Activated T-cell treated with anti-CD3 and anti-CD28 coated beads, Interleukin-2, amount 50 U/mL, for 72 hours (primary cell): Measurements from ENCODE around the gene SRRM2. TPM values are rescaled to one million over a fixed set of nuclear protein-coding genes. Genes with fewer than 3 reads are reported as not detected.
A peak's percentile ranks its signal among the peaks of the same experiment; 100 is the strongest.
"Not testable (repeated sequence)": the region's sequence is repeated elsewhere in the genome, so short reads cannot be mapped to it uniquely, and the experiment has no call there.

Experiments used
- ATAC-seq, 2 donors: fragments of 150-1000 bp; cut with Tn5 transposase; replicated peaks in 1 of 2; 2 replicates each; pipeline ENCODE4 v1.10.0; 2021; ENCODE audit warnings: moderate library complexity in 2 of 2, mild to moderate bottlenecking in 1 of 2
- DNase-seq, 2 donors: peaks; one replicate each; pipeline ENCODE4 v3.0.0; 2021 to 2022; ENCODE audit warnings: mixed read lengths in 1 of 2
- H3K27ac Mint-ChIP-seq: one replicate; pipeline ENCODE4 v1.8.0; 2022; ENCODE audit warnings: mild to moderate bottlenecking, moderate library complexity, mixed read lengths
- H3K27me3 Mint-ChIP-seq: one replicate; pipeline ENCODE4 v1.8.0; 2022; ENCODE audit warnings: low read depth, mixed read lengths
- H3K36me3 Mint-ChIP-seq, 2 donors: one replicate each; pipeline ENCODE4 v1.8.0; 2022; ENCODE audit warnings: mixed read lengths in 2 of 2, mild to moderate bottlenecking in 1 of 2; ENCODE audit not compliant: insufficient read depth in 2 of 2
- H3K4me1 Mint-ChIP-seq: one replicate; pipeline ENCODE4 v1.8.0; 2022; ENCODE audit warnings: low read depth, mixed read lengths
- H3K4me3 Mint-ChIP-seq, 2 donors: one replicate each; pipeline ENCODE4 v1.8.0; 2022; ENCODE audit warnings: mild to moderate bottlenecking in 2 of 2, mixed read lengths in 2 of 2, moderate library complexity in 2 of 2
- H3K9me3 Mint-ChIP-seq, 2 donors: one replicate each; pipeline ENCODE4 v1.8.0; 2022; ENCODE audit warnings: mixed read lengths in 2 of 2
- total RNA-seq, 2 donors: library from RNA; stranded (reverse); gene quantifications; one replicate each; pipeline ENCODE4 v1.2.3, GENCODE V29; 2022

SRRM2 gene
- total RNA-seq, 2 donors from 2014 or later = 696 to 731 TPM

DNA sequence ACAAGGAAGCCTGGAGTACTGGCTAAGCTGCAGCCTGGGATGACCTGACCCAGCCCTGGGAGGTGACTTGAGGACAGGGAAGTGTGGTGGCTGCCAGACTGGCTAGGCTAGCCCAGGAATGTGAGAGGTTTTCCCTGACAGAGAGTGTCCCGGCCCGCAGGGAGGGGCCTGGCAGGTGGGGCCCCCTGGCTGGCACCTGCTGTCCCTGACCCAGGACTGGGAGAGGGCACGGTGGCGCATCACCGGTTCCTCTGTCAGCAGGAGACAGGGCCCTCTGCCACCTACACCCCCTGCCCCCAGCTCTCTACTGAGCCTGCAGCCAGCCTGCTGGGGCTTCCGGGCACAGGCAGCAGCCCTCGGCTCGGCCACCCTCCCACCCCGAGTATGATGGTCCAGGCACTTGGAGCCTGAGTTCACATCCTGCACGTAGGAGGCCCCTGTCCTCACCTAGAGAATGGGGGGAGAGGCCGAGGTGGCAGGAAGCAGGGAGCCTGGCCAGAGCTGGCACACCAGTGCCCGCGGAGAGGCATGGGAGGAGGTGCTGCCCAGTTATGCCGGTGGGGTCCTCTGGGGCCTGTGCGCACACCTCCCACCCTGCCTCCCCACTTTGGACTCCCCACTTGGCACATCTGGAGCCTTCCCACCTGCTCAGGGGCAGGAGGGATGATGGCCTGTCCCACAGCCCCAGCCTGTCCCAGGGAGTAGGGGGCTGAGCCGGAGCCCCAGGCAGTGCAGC is 32.9 kb upstream of the SRRM2 start:
- DNase-seq (no peak), ATAC-seq (no peak)
- Mint-ChIP-seq H3K27me3 (peaks cover 5% of the 10 kb centered on the region), H3K9me3 (no peaks in the 10 kb centered on the region), H3K4me1 (peaks cover 15% of the 10 kb centered on the region), H3K27ac (no peak overlapping the region), H3K36me3 (no peaks in the 10 kb centered on the region), H3K4me3 (peak overlapping the region; percentile 68 to 83)

DNA sequence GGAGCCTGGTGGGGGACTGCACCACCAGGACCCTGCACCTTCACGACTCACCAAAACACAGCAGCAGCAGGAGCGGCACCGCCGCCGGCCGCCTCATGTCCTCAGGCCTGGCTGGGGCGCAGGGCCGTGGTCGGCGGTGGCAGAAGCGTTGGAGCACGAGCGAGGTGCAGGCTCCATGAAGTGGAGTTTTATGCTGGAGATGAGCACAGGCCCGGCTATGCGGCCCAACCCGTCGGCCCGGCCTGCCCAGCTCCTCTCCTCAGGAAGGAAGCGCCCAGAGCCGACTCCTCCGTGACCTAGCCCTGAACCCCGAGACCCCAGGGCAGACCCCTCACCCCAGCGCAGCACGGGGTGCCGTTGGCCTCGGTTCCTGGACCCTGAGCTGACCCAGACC is 32.4 kb upstream of the SRRM2 start, which contains the start of gene PRSS27:
TSS of gene PRSS27 (minus strand) at position 161 of the 394 bp plus-strand sequence. CDS start at position 97, 64 bp downstream.
- peak within 1 kb of the TSS; percentile 83 to 85 for H3K4me3 Mint-ChIP-seq

DNA sequence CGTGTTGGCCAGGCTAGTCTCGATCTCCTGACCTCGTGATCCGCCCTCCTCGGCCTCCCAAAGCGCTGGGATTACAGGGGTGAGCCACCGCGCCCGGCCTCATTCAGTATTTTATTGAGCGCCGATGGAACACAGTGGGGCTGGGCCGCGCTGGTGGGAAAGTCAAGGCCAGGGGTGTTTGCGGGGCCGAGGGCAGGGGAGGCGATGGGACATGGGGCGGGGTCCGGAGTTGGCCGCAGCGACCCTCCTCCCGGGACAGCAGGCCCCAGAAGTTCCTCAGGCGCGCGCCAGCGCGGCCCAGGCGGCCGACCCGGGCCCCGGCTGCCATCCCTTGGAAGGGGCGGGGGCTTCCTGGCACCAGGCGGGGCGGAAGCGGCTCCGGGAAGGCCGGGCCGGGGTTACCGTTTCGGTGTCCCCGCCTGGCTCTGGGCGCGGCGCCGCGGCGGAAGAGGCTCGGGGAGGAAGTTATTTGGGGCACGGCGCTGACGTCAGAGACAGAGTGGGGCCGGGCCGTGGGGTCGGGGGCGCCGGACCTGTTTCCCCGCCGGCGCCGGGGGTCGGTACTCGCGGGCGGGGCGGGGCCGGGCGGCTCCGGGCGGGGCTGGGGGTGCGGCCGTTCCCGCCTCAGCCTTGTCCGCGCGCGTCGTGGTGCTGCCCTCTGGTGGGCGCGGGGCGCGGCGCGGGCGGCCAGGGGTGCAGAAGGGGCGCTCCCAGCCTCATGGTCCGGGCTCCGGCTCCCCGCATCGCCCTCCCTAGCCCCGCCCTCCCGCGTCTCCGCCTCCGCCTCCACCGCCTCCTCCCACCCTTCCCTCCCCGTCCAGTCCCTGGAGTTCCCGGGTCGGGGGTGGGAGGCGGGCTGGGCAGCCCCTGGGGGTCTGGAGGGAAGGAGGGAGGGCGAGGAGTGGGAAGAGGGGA is 31.5 kb upstream of the SRRM2 start:
- DNase-seq = peak; percentile 92 to 94
- H3K36me3 Mint-ChIP-seq = no peaks in the 10 kb centered on the region
- H3K4me1 Mint-ChIP-seq = peaks cover 5% of the 10 kb centered on the region
- ATAC-seq = peak; percentile 90
- H3K4me3 Mint-ChIP-seq = peak overlapping the region; percentile 83 to 85
- H3K9me3 Mint-ChIP-seq = no peaks in the 10 kb centered on the region
- peak overlapping the region; percentile 68 for H3K27ac Mint-ChIP-seq
- peaks cover 6% of the 10 kb centered on the region for H3K27me3 Mint-ChIP-seq

More for the DNA sequence above, 32.4 kb upstream of the SRRM2 start, which contains the start of gene PRSS27:
- peak within 1 kb of the TSS; percentile 68 for H3K27ac Mint-ChIP-seq
- no peaks in the 10 kb centered on the region for H3K36me3 Mint-ChIP-seq
- DNase-seq = no peak
- H3K27me3 Mint-ChIP-seq = peaks cover 6% of the 10 kb centered on the region
- H3K9me3 Mint-ChIP-seq = no peaks in the 10 kb centered on the region
- no peak for ATAC-seq
- peaks cover 11% of the 10 kb centered on the region for H3K4me1 Mint-ChIP-seq

DNA sequence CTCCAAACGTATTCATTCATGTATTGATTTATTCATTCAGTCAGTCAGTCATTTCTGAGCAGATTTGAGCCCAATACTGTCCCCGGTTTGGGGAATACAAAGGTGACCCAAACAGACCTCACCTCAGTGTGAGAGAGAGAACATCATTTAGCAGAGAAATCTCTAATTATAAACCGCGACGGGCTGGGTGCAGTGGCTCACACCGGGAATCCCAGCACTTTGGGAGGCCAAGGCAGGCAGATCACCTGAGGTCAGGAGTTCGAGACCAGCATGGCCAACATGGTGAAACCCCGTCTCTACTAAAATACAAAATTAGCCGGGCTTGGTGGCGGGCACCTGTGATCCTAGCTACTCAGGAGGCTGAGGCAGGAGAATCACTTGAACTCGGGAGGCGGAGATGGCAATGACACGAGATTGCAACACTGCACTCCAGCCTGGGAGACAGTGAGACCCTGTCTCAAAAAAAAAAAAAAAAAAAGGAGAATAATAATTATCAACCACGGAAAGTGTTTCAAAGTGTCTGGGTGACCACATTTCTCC is 30.7 kb upstream of the SRRM2 start:
- H3K4me3 Mint-ChIP-seq = peak overlapping the region; percentile 69 to 73
- H3K4me1 Mint-ChIP-seq, H3K36me3 Mint-ChIP-seq, H3K9me3 Mint-ChIP-seq, H3K27me3 Mint-ChIP-seq, DNase-seq, ATAC-seq, H3K27ac Mint-ChIP-seq: not testable (repeated sequence)

DNA sequence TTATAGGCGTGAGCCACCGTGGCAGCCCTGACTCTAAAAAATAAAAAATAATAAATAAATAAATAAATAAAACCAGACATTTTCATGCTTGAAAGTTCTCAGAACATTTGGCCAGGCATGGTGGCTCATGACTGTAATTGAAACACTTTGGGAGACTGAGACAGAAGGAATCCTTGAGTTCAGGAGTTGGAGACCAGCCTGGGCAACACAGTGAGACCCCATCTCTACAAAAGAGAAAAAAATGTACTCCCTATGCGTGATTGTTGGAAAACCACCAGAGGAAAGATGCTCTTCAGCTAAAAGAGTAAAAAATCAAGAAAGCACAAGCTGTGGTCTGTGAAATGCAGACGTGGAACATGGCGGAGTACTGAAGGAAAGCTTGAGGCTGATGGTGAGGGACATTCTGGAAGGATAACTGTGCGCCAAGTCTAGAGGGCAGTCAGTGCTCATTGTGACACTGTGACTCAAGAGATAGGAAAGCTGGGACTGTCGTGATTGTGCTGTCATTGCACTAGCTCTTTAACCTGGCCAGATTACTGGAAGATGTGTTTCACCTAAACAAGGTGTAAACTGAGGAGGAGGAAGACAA is 28.3 kb upstream of the SRRM2 start:
- H3K9me3 Mint-ChIP-seq = no peaks in the 10 kb centered on the region
- H3K4me1 Mint-ChIP-seq = peaks cover 7% of the 10 kb centered on the region
- peaks cover 6% of the 10 kb centered on the region for H3K27me3 Mint-ChIP-seq
- H3K4me3 Mint-ChIP-seq = no peak overlapping the region
- no peak overlapping the region for H3K27ac Mint-ChIP-seq
- ATAC-seq (no peak), DNase-seq (no peak)
- no peaks in the 10 kb centered on the region for H3K36me3 Mint-ChIP-seq

DNA sequence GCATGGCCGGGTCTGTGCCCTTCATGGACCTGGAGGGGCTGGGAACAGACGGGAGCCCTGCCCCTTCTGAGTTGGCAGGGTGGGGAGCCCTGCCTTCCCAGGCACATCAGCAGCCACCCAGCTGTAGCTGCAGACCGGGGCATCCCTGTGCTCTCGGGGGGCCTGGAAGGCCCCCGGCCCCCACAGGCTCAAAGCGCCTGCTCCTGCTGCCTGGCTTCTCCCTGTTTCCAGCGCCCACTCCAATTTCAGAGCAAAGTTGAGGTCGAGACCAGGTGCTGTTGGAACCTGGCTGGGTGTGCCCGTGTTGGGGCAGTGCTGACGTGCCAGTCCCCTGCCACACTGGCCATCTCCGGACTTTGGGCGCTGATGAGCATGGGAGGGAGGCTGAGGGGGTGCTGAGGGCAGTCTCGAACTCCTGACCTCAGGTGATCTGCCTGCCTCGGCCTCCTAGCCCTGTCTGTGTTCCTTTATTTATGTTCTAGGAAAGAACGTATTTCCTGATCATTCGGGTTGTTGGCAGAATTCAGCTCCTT is 27.6 kb upstream of the SRRM2 start:
- H3K27me3 Mint-ChIP-seq = peaks cover 6% of the 10 kb centered on the region
- H3K4me3 Mint-ChIP-seq = no peak overlapping the region
- ATAC-seq (no peak), DNase-seq (no peak)
- H3K27ac Mint-ChIP-seq = no peak overlapping the region
- H3K36me3 Mint-ChIP-seq = no peaks in the 10 kb centered on the region
- peaks cover 7% of the 10 kb centered on the region for H3K4me1 Mint-ChIP-seq
- H3K9me3 Mint-ChIP-seq = no peaks in the 10 kb centered on the region

DNA sequence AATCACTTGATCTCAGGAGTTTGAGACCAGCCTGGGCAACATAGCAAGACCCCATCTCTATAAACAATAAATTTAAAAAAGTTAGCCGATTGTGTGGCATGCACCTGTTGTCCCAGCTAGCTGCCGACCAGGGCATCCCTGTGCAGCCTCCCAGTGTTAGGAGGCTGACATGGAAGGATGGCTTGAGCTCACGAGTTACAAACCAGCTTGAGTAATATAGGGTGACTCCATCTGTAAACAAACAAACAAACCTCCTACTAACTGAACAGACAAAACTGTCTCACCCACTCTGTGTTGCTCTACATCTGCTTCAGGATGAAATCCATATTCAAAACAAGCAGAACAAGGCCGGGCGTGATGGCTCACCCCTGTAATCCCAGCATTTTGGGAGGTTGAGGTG is 25.5 kb upstream of the SRRM2 start:
- DNase-seq (no peak), ATAC-seq (no peak)
- H3K9me3 Mint-ChIP-seq = no peaks in the 10 kb centered on the region
- peaks cover 7% of the 10 kb centered on the region for H3K4me1 Mint-ChIP-seq
- peaks cover 6% of the 10 kb centered on the region for H3K27me3 Mint-ChIP-seq
- H3K4me3 Mint-ChIP-seq = no peak overlapping the region
- H3K27ac Mint-ChIP-seq = no peak overlapping the region
- no peaks in the 10 kb centered on the region for H3K36me3 Mint-ChIP-seq

DNA sequence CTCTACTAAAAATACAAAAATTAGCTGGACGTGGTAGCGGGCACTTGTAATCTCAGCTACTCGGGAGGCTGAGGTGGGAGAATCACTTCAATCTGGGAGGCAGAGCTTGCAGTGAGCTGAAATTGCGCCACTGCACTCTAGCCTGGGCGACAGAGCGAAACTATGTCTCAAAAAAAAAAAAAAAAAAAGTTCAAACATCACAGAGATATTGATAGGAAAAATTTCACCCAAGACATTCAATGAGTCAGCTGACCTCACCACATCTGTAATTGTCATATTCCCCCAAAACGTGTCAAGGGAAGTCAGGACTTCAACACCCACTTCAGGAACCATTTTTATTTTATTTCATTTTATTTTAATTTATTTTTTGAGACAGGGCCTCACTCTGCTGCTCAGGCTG is 24.4 kb upstream of the SRRM2 start:
- Mint-ChIP-seq H3K36me3 (no peaks in the 10 kb centered on the region), H3K27me3 (peaks cover 6% of the 10 kb centered on the region), H3K9me3 (no peaks in the 10 kb centered on the region), H3K4me1 (peaks cover 7% of the 10 kb centered on the region), H3K4me3 (no peak overlapping the region), H3K27ac (no peak overlapping the region)
- DNase-seq (no peak), ATAC-seq (peak in 1 of 2 donors; percentile 51)

DNA sequence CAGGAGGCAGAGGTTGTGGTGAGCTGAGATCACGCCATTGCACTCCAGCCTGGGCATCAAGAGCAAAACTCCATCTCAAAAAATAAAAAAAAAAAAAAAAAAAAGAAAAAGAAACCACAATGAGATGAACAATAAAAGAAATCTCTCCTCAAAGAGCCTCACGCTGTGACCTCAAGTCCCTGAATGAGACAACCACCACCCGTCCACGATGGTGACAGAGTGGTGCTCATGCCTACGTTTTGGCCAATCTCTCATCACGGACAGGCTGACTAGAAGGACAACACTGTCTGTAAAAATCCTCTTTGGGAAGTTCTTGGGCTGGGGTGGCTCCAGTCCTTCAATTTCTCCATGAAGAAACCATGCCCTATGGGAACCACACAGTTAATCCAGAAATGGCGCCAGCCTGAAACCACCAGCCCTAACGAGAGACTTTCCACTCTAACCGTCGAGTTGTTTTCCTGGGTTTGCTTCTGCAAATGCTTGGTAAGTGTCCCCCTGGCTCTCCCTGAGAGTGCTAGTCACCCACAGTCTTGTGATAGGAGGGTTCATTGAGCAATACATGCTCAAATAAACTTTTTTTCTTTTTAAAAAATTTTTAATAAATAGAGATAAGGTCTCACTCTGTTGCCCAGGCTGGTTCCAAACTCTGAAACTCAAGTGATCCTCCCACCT is 17.5 kb upstream of the SRRM2 start:
- H3K36me3 Mint-ChIP-seq = no peaks in the 10 kb centered on the region
- peak in 1 of 2 donors; percentile 69 for ATAC-seq
- H3K27ac Mint-ChIP-seq = no peak overlapping the region
- no peaks in the 10 kb centered on the region for H3K27me3 Mint-ChIP-seq
- no peaks in the 10 kb centered on the region for H3K4me1 Mint-ChIP-seq
- DNase-seq = no peak
- H3K9me3 Mint-ChIP-seq = no peaks in the 10 kb centered on the region
- no peak overlapping the region for H3K4me3 Mint-ChIP-seq

DNA sequence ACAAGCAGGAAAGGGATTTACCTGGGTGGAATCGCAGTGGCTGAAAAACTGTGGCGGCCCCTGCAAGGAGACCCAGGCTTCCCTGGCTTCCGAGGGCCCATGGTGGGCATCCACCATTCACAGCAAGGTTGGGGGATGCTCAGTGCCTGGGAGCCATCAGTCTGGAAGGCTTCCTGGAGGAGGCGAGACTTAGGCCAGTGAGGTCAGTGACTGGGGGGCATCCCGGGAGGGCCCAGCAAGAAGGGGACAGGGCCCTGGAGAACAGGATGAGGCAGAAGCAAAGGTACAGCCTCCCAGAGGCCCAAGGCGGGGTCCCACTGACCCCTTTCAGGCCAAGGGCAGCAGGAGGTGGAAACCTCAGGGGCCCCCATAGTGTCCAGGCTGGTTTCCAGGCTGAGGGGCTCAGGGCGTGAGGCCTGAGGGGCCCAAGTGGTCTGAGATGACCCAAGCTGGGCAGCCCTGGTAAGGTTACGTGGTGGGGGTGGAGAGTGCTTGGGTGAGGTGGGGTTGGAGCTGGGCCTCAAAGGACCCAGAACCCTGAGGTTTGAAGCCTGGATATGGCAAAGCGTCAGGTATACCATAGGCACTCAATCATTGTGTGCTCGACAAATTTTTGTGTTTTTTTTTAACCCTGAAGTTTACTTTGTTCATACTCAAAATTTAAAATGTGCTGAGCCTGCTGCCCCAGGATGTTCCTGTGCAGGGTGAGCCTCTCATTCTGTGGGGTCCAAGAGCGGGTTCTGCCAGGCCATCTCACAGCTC is 15.8 kb upstream of the SRRM2 start:
- Mint-ChIP-seq H3K4me1 (no peaks in the 10 kb centered on the region), H3K9me3 (no peaks in the 10 kb centered on the region), H3K27ac (no peak overlapping the region), H3K4me3 (no peak overlapping the region), H3K27me3 (no peaks in the 10 kb centered on the region), H3K36me3 (no peaks in the 10 kb centered on the region)
- ATAC-seq (no peak), DNase-seq (no peak)

DNA sequence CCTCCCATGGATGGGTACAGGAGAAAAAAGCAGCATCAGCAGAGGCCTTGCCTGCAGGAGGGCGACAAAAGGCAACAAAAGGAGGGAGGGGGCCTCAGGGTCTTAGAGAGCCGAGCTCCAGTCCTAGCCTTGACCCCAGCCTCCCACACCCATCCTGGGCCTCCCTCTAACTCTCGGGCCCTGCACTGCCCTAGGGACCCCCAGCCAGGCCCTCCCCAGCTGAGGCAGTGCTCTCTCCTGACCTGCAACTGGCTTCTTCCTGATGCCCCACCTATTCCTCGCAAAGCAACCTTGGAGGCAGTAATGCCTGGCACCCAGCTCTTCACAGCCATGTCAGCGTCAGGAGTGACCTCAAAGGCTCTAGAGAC is 15.2 kb upstream of the SRRM2 start:
- Mint-ChIP-seq H3K27me3 (no peaks in the 10 kb centered on the region), H3K4me1 (no peaks in the 10 kb centered on the region), H3K36me3 (no peaks in the 10 kb centered on the region), H3K27ac (no peak overlapping the region), H3K9me3 (no peaks in the 10 kb centered on the region), H3K4me3 (no peak overlapping the region)
- DNase-seq = no peak
- no peak for ATAC-seq

DNA sequence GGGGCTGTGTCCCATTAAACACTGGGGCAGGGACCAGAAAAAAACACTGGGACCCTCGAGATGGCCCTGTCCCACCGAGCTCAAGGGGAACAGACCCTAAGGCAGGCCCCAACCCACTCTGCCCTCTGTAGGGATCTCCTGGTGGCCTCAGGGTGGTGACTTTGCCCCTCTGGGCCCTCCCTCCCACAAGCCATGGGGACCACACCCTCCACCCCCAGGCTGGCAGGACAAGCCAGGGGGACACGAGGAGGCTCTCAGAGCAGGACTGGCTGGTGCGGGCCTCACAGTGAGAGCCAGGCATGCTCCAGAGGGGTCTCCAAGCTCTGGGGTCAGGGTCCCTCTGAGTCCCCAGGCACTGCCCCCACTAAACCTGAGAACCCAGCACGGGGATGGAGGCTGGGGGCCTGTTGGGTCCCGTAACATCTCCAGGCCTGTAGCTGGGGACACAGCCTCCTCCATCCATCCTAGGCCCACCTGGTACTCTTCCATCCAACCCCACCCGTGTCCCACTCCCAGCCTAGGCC is 14.5 kb upstream of the SRRM2 start:
- Mint-ChIP-seq H3K27me3 (no peaks in the 10 kb centered on the region), H3K4me3 (no peak overlapping the region)
- ATAC-seq = no peak

More for the DNA sequence above, 14.5 kb upstream of the SRRM2 start:
- Mint-ChIP-seq H3K36me3 (no peaks in the 10 kb centered on the region), H3K9me3 (no peaks in the 10 kb centered on the region), H3K4me1 (no peaks in the 10 kb centered on the region), H3K27ac (no peak overlapping the region)
- DNase-seq = no peak
